GM12891 (cell line): Measurements from ENCODE around the gene NEU4.

Experiments used
- POLR2A ChIP-seq: IDR thresholded peaks from 2 replicates; pipeline ENCODE4 v1.6.1; 2011; ENCODE audit warnings: low read depth, low read length, control low read depth
- POLR2AphosphoS5 ChIP-seq: IDR thresholded peaks from 2 replicates; pipeline ENCODE4 v1.6.1; 2011; ENCODE audit warnings: low read depth, low read length, control low read depth
- SPI1 ChIP-seq: IDR thresholded peaks from 2 replicates; pipeline ENCODE4 v1.6.1; 2011; ENCODE audit warnings: low read depth, low read length, control low read depth

GRCh38 chr2:241827394-241827793, 18.4 kb downstream of the NEU4 start:
- TF ChIP-seq SPI1 (no peak), POLR2A (no peak), POLR2AphosphoS5 (no peak)
